HG02943 (cell line): ENCODE measurements around the gene C11orf98.
A peak's percentile ranks its signal among the peaks of the same experiment; 100 is the strongest.
"Not testable (repeated sequence)": the region's sequence is repeated elsewhere in the genome, so short reads cannot be mapped to it uniquely, and the experiment has no call there.

ENCODE experiments used
- ATAC-seq: cut with Tn5 transposase; IDR thresholded peaks from one replicate; pipeline ENCODE4 v1.9.1; 2021; ENCODE audit warnings: mild to moderate bottlenecking, low read depth, moderate library complexity; ENCODE audit not compliant: unreplicated experiment

The C11orf98 gene

GRCh38 chr11:62687508-62688396 lies 22.7 kb upstream of the C11orf98 start:
- no peak for ATAC-seq

GRCh38 chr11:62682518-62682917 lies 17.5 kb upstream of the C11orf98 start:
- ATAC-seq = no peak

DNA sequence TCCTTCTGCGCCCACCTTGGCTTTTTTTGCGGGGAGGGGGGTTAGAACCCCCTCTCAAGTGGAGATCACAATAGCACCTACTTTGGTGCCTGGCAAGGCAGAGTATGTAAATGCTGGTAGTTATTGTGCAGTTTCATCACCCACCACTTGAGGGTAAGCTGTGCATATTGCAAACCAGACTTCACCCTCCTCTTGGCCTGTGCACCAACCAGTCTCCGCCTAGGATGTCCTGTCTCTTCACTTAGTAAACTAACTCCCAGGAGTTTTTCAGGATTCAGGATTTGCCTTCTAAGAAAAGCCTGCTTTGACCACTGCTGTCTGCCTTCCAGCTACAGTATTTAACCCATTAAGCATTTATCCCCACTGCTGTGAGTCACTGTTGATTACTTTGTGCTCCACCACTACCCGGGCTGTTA lies 15.8 kb upstream of the C11orf98 start:
- ATAC-seq = no peak

DNA sequence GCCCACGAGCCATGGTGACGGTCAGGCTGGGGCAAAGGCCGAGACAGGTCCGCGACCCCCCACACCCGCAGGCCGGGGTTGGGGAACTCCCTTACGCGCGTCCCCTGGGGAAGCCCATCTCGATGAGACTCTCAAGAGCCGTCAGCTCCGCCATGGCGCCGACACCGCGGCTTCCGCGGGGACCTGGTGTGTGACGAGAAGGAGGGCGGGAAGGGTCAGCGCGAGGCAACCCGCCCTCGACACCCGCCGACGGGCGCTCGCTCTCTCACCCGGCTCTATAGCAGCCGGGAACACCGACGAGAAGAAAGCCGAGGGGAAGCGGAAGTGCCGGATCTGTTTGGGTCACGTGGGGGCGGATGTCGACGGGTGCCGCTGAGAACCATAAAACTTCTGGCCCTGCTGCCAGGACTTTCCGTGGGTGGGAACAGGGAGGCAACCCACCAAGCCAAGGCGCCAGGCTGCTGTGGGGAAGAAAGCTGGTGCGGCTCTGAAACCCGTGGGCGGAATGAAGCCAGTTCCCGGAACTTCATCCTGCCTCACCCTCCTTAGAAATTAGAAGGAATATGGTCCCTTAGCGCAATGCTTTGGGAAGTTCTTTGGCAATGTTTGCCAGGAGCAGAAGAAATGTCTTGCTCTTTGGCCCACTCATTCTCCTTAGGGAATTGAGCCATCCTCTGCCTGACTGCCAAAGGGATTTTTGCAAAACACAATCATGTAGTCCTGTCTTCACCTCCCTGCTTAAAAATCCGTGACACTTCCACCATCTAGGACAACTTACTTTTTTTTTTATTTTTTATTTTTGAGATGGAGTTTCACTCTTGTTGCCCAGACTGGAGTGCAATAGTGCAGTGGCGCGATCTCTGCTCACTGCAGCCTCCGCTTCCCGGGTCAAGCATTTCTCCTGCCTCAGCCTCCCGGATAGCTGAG lies 14.0 kb upstream of the C11orf98 start, which contains the start of gene UBXN1:
TSS of gene UBXN1 (minus strand) at position 304 of the 927 bp plus-strand sequence. CDS start at position 154, 150 bp downstream.
- ATAC-seq = peak; percentile 62

DNA sequence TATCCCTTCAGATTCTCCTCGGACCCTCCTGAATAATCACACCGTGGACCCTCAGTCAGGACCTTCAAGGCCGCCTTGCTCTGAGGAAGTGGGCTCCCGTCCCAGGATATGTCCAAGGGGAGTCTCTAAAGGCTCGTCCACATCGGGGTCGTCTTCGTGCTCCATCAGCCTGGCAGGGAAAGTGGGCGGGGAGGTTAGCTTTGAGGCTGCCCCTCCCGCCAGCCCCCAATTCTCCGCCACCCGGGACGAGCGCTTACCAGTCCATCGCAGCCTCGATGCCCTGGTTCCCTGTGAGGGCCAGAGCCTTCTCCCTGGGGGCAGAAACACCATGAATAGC lies 13.4 kb upstream of the C11orf98 start:
- no peak for ATAC-seq

DNA sequence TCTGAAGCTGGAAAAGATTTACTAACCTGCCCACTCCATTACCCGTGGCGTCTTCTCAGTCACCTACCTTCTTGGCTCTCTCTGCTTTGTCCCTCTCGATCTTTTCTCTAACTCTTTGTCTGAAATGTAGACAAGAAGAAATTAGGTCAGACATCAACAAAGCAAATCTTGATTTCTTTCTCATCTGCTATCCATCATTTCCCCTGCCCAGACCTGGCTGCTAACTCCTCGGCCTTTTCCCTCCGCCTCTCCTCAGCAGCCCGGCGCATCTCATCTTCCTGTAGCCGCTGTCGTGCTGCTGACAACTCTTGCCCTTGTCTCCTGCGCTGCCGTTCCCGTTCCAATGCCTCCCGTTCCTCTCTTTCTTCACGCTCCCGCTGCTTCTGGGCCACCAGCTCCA lies 12.7 kb upstream of the C11orf98 start:
- no peak for ATAC-seq

DNA sequence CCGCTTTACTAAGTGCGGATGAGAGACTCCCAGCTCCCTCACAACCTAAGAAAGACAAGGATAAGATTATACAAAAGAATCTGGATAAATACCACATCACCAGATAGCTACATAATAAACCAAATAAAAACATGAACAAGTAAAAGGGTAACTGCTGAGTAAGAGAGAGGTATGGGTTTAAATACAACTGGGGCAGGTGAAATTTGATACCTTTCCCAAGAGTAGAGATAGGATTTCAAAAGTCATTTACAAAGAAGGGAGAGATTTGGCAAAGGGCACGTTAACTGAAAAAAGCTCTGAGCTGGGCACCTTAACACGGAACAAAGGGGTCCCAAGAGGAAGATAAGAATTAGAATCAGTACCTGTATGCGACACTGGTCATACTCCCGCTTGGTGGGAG lies 12.1 kb upstream of the C11orf98 start:
- ATAC-seq = no peak

GRCh38 chr11:62676698-62677097 lies 11.7 kb upstream of the C11orf98 start:
- ATAC-seq = no peak

DNA sequence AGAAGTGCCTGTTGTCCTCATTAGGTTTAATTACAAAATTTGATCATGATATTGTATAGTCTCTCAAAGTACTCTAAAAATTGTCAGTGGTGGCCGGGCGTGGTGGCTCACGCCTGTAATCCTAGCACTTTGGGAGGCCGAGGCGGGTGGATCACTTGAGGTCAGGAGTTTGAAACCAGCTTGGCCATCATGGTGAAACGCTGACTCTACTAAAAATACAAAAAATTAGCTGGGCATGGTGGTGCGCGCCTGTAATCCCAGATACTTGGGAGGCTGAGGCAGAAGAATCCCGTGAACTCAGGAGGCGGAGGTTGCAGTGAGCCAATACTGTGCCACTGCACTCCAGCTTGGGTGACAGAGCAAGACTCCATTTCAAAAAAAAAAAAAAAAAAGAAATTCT lies 10.4 kb upstream of the C11orf98 start:
- not testable (repeated sequence) for ATAC-seq

GRCh38 chr11:62673196-62673525 lies 8.2 kb upstream of the C11orf98 start:
- ATAC-seq = no peak

DNA sequence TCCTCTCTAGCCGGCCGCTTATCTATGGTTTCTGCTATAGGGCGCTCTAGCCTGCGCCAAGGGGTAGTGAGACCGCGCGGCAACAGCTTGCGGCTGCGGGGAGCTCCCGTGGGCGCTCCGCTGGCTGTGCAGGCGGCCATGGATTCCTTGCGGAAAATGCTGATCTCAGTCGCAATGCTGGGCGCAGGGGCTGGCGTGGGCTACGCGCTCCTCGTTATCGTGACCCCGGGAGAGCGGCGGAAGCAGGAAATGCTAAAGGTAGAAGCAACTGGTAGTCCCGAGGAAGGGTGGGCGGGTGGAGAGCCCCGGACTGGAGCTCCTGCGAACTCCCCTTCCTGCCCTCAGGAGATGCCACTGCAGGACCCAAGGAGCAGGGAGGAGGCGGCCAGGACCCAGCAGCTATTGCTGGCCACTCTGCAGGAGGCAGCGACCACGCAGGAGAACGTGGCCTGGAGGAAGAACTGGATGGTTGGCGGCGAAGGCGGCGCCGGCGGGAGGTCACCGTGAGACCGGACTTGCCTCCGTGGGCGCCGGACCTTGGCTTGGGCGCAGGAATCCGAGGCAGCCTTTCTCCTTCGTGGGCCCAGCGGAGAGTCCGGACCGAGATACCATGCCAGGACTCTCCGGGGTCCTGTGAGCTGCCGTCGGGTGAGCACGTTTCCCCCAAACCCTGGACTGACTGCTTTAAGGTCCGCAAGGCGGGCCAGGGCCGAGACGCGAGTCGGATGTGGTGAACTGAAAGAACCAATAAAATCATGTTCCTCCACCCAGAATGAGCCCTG lies 6.8 kb upstream of the C11orf98 start, which contains the start of the genes LBHD1 and UQCC3:
TSS of gene LBHD1 (minus strand) at position 660 of the 782 bp plus-strand sequence. CDS start 2,236 bp downstream, outside the sequence.
TSS of gene UQCC3 (plus strand) at position 66 of the 782 bp plus-strand sequence. CDS start at position 139, 73 bp downstream.
- ATAC-seq = peak; percentile 59

DNA sequence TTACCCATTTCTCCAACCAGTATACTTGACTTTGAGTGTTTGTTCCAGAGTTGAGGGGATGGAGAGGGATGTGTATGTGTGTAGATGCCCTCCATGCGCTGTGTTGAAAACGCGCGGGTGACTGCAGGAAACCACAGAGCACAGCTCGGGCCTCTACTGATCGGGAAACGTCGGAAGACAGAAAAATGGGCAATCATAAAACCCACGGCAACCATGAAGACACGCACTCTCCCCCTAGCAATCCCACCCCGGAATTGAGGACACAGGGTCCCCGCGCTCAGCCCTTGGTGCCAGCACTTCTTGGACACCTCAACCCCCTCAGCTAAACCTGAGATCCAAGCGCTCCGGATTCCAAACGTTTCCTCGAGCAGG lies 6.2 kb upstream of the C11orf98 start:
- no peak for ATAC-seq

DNA sequence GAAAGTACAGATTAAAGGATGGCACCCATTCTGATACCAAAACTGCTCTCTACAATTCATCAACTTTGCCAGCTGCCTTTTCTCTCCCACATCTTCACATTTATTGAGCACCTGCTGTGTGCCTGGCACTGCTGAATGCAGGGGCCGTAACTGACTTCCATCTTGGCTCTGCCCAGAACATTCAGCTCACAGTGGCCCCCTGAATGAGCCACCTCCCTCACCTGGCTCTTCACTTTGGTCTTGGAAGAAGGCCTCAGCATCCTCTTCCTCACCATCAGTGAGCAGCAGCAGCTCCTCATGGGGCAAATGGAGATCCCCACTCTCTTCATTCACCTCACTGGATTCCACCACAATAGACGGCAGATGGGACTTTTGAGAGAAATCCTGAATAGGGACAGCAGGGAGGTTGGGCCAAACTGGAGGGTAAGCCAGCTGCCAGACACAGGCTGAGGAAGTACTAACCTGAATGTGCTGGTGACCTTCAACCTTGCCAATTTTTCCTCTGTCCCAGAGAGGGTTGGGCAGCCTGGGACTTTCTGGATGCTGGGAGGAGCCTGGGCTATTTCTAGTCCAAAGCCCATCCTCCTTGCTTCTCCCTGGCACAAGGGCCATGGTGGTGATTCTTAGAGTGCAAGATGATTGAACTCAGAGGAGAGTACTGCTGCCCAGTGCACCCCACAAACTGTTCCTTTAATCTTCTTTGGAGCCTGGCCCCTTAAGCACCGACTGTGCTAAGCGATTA lies 4.6 kb upstream of the C11orf98 start:
- ATAC-seq = no peak

GRCh38 chr11:62667460-62667859 lies 2.5 kb upstream of the C11orf98 start:
- no peak for ATAC-seq

- ATAC-seq = no peak
Measured at GRCh38 chr11:62666259-62666926, 1.4 kb upstream of the C11orf98 start.

DNA sequence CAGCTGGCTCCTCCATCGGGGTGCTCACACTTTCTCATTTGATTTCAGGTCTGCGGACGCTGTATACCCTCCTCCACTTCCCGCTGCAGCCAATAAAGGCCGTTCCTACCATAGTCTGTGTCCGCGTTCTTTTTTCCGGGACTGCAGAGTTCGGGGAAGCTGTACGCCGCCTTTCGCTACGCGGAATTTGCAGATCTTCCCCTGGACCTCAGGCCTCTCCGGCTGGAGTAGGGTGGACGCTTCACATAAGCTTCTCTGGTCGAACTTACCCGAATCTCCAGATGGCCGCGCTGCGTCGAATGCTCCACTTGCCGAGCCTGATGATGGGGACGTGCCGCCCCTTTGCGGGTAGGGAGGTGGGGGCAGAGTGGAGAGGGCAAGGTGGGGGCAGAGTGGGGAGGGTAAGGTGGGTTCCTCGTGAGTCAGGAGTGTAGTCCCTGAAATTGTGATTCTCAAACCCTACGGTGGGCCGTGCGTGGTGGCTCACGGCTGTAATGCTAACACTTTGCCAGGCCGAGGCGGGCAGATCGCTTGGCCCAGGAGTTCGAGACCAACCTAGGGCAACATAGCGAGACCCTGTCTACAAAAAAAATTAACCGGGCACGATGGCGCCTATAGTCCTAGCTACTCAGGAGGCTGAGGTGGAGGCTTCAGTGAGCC lies 719 bp upstream of the C11orf98 start:
- no peak for ATAC-seq

- peak; percentile 26 for ATAC-seq
Measured at GRCh38 chr11:62664405-62665074, 470 bp downstream of the C11orf98 start.

DNA sequence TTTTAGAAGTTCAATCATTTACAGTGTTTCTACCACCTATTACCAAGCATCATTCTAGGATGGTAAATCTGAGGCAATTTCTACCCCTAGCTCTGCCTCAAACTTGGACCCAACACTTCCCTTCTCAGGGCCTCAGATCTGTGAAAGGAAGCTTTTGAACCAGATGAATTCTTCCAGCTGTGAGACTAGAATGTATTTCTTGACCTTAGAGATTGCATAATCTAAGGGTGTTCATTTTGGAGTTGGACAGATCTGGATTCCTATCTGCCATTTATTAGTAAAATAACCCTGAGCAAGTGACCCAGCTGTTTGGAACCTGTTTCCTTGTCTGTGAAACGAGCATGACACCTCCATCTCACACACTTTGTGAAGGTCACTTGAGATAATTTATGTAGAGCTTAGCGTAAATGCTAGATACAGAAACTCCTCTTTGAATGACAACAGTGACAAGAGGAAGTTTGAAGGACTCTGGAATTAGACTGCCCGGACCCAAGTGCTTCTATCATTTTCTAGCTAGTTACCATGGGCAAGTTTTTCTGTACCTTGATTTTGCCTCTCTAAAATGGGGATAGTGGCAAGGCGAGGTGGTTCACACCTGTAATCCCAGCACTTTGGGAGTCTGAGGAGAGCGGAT lies 8.1 kb downstream of the C11orf98 start:
- no peak for ATAC-seq
